RPMI7951 (cell line): ENCODE results near the gene ZFAND3. TPM values are rescaled to one million over a fixed set of nuclear protein-coding genes. Genes with fewer than 3 reads are reported as not detected.

Source experiments
- DNase-seq: peaks from one replicate; pipeline ENCODE4 v3.0.0-alpha.2; 2012; ENCODE audit warnings: low read depth
- total RNA-seq: library from RNA; depleted of rRNA; stranded (reverse); fragments of >200 nt; shearing (Covaris generic); gene quantifications from 2 replicates; pipeline ENCODE4 v1.2.3, GENCODE V29; 2014; rRNA removed

Gene ZFAND3
- total RNA-seq, 1 experiment from 2014 or later, result 9.5 TPM

DNA sequence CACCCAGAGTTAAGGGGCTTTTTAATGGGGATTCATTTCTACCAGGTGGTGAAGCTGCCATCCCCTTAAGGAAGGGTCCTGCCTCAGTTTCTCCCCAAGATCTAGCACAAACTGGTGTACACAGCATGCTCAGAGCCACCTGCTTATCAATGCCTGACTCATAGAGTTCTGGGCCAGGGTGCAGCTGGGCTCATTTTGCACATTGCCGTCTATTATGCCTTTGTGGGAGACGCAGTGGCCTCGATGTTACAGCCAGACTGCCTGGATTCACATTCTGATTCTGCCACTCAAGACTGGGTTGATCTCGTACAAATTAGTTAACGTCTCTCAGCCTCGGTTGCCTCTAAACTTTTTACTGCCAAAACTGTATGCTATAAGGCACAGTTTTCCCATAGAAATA is 365.7 kb downstream of the ZFAND3 start:
- DNase-seq, result no peak

DNA sequence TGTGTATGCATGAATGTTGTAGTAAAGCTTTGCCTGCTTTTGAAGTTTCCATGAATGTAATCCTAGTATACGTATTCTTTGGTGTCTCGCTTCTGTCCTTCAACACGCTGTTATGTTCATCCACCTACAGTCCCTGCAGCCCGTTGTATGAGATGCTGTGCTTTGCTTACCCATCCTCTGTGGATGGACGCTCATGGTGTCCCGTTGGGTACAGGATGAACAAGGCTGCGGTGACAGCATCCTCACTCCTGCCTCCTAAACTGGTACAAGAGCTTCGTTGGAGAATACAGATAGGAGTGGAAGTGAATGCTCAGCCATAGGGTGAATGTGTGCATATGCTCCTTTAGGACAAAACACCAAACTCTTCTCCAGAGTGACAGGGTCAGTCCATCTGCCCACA is 366.2 kb downstream of the ZFAND3 start:
- DNase-seq, result no peak

DNA sequence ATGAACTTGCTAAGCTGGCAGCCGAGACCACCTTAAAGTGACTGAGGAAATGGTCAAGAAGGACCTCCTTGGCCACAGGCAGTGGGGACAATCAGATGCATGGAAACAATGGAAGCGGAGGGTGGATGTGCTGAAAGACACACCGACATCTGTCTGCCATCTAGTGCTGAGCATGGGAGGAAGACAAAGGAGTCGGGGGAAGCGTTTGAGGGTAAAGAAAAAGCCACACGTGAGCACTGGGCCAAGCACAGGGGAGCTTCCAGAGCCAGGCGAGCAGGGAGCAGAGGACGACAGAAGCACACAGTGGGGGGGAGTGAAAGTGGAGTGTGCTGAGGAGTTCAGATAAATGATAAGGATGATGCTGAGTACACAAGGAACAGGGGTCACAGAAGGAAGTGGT is 367.8 kb downstream of the ZFAND3 start:
- no peak for DNase-seq

DNA sequence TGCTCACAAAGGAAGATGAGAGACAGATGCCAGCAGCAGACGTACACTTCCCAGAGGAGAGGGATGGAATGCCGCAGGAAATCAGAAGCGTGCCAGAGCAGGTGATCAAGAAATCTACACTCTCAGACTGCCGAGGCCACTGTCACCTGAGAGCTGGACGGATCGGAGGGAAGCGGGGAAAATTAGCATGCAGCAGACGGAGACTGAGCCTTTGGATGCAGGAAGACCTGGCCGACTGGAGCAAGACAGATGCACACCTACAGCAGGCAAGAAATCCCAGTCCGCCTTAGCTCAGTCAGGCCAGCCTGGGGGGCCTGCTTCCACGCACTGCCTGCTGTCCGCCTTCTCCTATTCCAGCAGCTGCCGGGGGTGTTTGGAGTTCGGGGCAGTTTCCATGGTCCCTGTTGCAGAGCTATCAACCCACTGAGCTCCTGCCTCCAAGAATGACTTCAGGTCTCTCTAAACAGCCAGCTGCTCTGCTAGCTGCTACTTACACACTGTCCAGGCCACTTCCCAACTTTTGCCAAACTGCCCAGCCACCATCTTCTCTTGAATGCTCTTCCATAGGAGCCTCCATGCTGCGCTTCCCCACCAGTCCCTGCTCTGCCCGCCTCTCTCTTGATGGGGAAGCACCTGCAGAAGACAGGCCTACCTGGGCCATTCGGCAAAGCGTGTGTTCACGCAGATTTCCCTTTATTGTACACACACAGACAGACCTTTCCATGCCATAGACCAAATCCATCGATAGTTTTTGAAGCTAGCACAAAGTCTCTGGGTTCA is 368.5 kb downstream of the ZFAND3 start:
- no peak for DNase-seq

DNA sequence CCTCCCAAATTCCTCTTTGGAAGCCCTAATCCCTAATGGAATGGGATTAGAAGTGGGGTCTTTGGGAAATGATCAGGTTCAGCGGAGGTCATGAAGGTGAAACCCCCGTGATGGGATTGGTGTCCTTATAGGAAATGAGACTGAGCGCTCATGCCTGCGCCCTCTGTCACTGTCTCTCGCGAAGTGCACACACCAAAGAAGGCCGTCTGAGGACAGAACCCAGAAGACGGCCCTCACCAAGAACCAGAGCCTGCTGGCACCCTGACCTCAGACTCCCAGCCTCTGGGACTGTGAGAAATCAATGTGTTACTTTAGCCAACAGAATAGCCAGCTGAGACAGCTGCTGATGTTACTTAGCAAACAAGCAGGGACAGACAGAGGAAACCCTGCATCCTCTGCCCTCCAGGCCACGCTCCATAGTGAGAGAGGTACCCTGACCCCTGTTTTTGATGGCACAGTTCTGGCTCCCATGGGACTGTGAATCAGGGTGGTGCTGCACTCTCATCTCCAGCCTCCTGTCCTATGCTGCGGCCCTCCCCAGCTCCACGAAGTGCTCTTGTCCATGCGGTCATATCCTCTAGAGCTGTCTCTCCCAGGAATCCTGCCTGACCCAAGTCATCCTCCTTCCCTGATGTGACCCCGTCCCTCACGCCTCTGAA is 369.3 kb downstream of the ZFAND3 start:
- no peak for DNase-seq

DNA sequence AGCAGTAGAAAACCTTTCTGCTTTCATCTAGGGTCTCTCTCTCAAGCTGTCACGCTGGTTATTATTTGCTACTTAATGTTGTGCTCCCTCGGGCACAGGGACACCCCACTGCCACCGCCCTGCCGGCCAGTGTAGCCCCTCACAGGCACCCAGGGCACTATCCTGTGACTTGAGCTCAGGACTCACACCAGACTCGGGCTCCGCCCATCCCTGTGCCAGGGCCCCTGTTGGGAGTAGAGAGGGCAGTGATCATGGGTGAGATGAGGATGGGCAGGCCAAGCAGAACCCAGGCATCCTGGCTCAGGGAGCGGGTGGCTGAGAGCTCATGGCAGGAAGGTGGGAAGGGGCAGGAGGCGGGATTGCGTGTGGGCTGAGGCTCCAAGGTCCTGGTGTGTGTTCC is 371.9 kb downstream of the ZFAND3 start:
- DNase-seq, result no peak

DNA sequence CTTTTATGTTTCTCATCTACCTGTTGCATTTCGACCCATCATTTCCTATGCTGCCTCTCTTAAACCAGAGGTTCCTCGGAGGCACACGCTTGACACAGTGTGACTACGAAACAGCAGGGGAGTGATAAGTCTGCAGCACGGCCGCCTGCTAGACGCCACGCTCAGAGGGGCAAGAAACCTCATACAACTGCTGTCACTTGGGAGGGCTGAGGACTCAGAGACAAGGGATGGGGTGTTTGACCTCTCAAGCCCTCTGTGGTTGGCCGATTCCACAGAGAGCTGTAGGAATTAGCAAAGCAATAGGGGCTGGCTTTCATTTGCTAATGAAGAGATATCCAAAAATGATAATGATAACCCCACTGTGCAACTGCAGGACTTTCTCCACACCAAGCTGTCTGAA is 372.5 kb downstream of the ZFAND3 start:
- DNase-seq, result no peak

DNA sequence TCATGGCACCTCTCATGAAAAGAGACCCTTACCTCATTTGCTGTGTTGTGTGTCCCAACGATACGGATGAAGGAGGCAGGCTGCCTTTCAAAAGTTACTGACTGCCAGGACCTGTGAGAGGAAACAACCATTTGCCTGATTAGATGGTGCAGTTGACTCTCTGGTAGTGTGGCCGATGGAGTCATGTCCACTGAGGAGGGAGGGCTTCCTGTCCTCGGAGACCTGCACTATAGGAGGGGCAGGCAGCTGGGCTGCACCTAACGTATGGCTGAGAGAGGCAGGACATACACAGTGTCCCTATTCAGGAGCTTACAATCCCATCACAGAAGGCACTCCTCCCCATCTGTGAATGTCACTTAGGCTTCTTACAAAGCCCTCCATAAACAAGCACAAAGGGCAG is 373.0 kb downstream of the ZFAND3 start:
- DNase-seq, result no peak

DNA sequence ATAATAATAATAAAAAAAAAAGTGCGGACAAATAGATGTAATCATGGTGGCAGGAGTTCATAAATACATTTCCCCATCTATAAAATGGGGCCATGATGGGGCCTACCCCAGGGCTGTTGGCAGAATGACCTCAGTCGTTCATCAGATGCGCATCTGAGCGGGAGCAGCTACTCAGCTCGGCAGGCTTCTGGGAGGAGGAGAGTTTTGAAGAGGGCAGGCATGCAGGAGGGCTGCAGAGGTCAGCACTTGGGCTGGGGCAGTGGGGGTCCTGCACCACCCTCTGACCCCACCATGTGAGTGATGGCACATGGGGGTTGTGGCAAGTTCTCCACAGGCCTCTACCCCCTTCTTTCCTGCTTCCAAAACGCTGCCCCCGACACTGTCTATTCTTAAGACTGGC is 373.5 kb downstream of the ZFAND3 start:
- no peak for DNase-seq

DNA sequence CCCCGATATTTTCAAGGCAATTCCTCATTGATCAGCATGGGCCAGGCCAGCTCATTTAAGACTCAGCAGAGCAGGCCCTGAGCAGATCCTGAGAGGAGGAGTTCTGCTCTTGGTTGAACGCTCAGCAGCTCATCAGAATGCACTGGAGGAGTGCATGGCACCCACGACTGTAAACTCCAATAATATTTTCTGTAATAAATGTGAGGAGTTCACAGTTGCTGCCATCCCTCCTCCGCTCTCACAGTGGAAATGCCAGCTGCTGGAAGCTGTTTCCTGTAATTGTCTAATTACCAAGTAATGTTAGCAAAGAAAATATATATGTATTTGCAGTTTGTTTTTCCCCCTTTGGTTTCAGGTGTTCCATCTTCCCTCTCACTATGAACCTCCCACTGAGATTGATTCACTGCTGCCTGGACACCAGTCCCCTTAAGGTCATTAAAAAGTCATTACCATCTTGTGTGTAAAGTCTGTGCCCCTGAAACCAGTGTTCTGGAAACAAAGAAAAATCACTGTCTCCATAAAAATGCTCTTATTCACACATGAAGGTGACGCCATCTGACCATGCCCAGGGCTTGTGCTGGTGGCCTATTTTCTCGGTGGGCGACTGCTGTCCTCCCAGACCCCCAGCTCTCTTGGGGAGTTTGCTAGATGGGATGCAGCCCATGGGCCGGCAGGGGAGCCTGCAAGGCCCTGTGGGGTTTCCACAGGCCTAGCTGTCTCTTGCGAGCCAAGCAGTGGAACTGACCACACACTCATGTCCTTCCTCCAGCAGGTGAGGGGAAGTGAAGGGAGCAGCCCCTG is 374.2 kb downstream of the ZFAND3 start:
- no peak for DNase-seq

DNA sequence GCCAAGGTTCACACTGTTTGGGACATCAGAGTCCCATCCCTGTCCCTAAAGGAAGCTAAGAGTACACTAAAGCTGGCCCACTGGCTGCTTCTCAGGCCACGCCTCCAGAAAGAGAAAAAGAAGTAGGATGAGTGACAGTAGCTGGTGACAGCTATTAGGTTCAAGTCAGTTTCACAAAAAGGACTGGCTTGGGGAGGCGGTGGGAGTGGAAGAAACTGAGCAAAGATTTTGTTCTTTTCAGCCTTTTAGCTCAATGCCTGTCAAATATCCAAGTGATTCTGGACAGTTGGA is 374.7 kb downstream of the ZFAND3 start:
- no peak for DNase-seq

DNA sequence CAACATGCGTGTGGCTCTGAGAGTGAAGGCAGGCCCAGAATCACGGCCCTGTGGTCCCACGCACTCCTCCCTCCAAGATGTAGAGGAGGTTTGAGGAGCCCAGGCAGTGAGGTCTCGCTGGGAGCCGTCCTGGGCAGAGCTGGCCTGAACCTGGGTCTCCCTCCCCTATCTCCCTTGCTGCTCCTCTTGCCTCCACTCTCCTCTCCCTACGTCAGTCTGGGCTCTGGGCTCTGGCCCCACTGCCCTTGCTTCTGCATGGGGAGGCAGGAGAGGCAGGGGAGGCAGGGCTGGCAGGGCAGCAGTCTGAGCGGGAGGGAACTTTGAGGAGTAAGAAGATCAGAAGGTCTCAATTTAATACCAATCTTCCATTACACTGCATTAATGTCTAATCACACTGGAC is 375.1 kb downstream of the ZFAND3 start:
- DNase-seq, result no peak

DNA sequence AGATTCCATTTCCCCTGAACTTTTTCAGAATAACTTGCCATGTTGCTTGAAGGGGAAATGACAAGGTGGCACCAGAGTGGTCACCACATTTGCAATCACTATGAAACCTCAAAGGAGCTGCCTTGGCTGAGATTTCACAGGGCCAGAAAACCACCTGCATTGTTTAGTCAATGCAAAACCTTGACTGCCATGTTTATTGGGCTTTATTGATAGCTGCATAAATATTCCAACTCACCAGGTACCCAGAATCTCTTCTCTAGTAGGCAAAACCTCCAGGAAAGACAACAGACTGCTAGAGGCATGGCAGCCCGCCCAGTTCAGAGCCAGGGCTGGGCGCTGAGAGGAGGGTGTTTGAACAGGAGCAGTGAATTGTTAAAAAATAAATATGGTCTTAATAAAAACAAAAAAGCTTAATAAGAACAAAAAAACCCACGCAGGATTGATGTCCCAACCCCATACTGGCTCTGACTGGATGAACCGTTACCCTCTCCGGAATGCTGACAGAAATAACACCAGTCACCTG is 375.6 kb downstream of the ZFAND3 start:
- DNase-seq, result no peak

DNA sequence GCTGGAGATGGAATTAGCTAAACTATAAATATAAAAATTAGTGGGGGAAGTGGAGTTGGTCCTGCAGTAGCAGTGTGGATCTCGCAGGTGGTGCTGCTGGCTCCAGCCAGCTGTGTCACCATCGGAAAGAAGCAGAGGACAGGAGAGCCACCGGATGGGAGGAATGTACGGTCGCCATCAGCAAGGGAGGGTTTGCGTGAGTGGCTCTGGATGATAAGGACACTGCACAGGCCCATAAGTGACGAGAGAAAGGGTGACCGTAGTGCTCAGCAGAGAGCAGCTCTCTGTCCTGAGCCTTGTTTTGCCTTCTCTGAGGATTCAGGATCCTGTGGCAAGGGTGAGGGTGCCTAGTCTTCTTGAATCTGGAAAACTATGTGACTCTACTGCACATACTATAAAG is 378.7 kb downstream of the ZFAND3 start:
- no peak for DNase-seq

Other genes with a start within 250 kb of the ZFAND3 start
- 4.0 and 4.5 TPM in 2 replicates for gene MDGA1, start 121.8 kb upstream of the ZFAND3 start, total RNA-seq